IPS-NIHi11 (cell line): Measurements from ENCODE around the gene ZP1.
A peak's percentile ranks its signal among the peaks of the same experiment; 100 is the strongest.
"Not testable (repeated sequence)": the region's sequence is repeated elsewhere in the genome, so short reads cannot be mapped to it uniquely, and the experiment has no call there.

Experiments used
- DNase-seq: peaks from one replicate; pipeline ENCODE4 v3.0.0; 2012; ENCODE audit warnings: mixed read lengths, low spot score

ZP1 gene

DNA sequence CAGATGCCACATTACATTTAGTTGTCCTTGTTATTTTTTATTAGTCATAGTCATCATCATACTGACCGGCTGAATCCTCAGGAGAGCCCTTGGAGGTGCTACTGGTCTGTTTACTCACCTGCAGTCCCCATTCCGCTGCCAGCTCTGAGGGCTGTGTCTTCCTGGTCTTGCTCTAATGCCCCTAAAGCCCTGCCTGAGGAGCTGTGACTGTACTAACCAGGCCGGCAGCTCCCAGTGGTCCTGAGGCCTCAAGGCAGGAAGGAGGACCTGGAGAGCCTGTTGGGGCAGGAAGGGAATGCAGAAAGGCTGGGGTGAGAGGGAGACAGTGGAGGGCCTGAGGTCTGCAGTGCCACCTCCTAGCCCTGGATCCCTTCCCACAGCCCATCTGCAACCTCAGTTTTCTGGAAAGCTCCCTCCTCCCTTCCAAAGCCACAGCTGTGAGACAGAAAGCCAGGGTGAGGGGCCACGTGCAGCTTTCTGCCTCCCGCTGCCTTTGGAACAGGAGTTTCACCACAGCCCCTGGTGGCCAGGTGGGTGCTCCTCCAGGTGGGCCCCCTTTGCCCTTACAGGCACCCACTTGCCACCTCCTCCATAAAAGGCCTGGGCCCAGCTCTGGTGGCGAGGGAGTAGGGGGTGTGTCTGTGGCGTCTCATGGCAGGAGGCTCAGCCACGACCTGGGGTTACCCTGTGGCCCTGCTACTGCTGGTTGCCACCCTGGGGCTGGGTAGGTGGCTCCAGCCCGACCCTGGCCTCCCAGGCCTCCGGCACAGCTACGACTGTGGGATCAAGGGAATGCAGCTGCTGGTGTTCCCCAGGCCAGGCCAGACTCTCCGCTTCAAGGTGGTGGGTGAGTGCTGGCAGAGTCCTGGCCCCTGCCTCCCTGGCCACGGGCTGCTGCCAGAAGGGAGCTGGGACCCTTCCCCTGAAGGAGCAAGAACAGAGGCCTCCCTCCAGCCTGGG, at the start of gene ZP1:
TSS of gene ZP1 (plus strand) at position 632 of the 960 bp plus-strand sequence. CDS start at position 652, 20 bp downstream.
- no peak for DNase-seq

GRCh38 chr11:60818057-60818456, 49.3 kb upstream of the ZP1 start:
- DNase-seq: no peak

DNA sequence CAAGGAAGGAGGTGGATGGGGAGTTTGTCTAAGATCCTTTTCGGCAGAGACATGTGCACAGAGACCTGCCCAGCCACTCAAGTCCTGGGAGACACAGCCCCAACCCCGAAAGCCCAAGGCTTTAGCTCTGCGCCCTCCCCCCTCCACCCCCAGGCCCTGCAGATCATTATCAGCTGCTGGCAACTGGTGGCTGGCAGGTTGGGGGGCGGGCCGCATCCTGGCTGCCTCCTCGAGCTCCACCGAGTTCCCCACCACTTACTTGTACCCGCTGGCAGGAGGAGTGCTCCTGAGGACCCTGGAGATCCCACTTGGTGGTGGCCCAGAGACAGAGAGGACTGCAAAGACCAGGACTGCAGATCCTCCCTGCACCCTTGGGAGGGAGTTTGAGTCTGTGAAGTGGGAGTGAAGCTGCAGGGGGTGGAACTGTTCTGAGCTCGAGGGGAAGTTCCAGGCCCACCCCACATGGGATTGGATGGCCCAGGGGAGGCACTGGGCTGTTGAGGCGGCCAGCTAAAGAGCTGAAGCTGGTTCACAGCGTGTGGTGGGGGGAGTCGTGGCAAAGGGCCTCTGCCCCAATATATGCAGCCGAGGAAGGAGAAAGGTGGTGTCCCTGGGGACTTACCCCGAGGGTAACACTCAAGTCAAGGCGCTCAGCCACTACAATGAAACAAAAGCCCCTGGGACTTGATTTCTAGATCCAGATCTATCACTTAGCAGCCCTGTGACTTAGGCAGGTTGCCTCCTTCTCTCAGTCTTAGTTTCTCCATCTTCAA, 45.3 kb upstream of the ZP1 start:
- no peak for DNase-seq

DNA sequence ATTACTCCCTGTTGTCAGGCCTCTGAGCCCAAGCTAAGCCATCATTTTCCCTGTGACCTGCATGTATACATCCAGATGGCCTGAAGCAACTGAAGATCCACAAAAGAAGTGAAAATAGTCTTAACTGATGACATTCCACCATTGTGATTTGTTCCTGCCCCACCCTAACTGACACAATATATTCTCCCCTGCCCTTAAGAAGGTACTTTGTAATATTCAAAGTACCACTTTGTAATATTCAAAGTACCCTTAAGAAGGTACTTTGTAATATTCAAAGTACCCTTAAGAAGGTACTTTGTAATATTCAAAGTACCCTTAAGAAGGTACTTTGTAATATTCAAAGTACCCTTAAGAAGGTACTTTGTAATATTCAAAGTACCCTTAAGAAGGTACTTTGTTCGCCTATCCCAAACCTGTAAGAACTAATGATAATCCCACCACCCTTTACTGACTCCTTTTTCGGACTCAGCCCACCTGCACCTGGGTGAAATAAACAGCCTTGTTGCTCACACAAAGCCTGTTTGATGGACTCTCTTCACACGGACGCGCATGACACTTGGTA, 43.5 kb upstream of the ZP1 start:
- DNase-seq: not testable (repeated sequence)

DNA sequence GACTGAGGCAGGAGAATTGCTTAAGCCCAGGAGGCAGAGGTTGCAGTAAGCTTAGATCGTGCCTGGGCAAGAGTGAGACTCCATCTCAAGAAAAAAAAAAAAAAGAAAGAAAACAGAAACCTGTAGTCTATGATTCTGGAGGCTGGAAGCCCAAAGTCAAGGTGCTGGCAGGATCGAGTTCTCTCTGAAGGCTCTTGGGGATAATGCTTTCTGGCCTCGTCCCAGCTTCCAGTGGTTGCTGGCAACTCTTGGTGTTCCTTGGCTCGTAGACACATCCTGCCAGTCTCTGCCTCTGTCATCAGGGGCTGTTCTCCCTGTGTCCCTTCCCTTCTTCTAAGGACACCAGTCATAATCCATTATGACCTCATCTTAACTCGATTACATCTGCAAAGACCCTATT, 42.2 kb upstream of the ZP1 start:
- DNase-seq: no peak

GRCh38 chr11:60825790-60826189, 41.6 kb upstream of the ZP1 start:
- DNase-seq: no peak

DNA sequence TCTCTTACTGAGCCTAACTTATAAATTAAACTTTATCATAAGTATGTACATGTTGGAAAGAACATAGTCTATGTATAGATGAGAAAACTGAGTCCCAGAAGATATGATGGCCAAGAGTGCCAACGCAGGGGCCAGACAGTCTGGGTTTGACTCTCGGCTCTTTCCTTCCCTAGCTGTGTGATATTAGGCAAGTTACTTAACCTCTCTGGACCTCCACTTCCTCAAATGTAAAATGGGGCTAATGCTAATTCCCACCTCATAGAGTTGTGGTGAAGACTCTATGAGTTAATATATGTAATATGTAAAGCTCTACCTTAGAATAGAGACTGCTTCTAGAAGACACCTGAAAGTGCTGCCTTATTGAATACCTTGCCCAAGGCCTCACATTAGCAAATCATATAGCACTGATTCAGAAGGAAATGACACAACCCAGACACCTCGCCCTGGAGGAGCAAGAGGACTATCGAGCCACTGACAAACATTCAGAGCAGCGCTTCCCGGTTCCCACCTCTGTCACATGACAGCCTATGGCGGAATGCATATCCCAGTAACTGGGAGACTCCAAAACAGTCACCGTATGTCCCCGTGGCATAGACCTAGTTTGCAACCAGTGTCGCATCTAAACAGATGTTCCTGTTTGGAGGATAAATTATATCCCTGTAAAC, 36.7 kb upstream of the ZP1 start:
- no peak for DNase-seq

GRCh38 chr11:60831143-60831500, 36.2 kb upstream of the ZP1 start:
- peak; percentile 84 for DNase-seq

DNA sequence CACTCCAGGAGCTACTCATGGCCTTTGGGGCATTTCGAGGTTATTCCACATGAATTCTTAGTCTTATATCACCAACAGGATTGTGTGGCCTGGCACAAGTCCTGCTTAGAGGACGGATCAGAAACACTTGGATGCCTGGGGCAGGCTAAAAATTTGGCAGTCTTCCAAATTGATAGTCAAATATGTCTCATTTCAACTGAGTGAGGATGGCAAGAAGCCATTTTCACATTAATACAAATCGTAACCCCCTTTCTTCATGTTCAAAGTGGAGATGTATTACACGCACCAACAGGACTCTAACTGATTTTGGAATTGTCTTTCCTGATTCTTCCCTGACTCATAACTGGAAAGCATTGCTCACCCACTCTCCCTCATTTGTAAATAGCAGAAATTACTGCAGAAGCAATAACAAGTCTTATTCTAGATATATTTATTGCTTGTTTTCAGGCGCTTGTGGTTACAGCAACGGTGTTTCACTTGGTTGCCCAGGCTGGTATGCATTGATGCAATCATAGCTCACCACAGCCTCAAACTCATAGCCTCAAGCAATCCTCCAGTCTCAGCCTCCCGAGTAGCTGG, 35.8 kb upstream of the ZP1 start:
- DNase-seq: no peak

GRCh38 chr11:60834742-60835533, 32.4 kb upstream of the ZP1 start:
- DNase-seq: no peak

DNA sequence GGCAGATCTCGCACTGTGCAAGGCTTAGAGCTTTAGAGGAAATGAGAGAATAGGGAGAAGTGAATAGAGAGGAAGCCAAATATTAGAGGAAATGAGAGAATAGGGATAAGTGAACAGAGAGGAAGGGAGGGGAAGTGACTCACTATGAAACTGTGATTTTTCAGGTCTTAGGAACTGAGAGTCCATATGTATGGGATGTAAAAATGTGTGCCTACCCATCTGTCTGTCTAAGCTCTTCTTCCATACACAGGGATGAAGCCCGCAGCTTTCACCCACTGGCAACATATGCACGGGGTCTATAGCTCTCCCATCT, 31.9 kb upstream of the ZP1 start:
- no peak for DNase-seq

DNA sequence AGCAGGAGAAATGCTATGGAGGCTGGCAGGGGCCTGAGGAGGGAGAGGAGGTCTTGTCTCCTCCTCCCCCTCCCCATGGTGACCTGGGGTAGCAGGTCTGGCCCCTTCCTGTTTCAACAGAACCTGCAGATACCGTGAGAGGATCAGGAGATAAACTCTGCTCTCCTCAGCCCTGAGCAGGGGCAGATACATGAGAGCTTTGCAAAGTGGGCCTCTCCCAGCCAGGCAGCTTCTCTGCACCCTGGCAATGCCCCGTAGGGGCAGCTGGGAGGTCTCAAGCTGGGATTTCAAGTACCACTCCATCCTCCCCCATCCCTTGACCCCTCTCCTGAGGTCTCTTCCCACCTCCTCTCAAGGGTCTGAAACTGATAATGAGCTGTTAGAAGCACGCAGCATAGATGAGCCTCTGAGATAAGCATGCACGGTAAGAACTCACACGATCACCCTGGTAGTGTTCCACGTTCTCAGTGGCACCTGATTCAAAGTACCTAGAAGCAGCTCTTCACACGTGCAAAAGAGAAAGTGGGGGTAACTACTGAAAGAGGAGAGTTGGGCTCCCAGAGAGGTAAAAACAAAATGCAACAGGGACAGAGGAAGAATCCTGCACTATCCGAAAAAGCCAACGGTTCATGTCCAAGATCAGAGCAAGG, 30.4 kb upstream of the ZP1 start:
- no peak for DNase-seq

DNA sequence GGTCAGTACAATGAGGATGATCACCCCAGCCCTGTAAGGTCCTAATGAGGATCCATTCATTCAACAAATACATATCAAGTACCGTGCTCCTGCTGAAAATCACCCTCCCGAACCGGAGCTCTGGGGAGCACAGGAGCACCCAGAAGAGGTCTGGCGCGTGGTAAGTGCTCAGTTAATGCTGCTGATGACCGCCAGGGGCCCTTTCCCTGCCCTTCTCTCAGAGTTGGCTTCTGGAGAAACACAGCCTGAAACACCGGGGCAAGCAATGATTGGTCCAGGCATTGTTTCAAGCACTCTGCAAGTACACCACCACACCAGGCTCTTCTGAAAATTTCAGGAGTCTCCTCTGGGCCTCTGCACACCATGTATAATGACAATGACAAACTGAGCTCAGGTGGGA, 29.2 kb upstream of the ZP1 start:
- peak; percentile 52 for DNase-seq

DNA sequence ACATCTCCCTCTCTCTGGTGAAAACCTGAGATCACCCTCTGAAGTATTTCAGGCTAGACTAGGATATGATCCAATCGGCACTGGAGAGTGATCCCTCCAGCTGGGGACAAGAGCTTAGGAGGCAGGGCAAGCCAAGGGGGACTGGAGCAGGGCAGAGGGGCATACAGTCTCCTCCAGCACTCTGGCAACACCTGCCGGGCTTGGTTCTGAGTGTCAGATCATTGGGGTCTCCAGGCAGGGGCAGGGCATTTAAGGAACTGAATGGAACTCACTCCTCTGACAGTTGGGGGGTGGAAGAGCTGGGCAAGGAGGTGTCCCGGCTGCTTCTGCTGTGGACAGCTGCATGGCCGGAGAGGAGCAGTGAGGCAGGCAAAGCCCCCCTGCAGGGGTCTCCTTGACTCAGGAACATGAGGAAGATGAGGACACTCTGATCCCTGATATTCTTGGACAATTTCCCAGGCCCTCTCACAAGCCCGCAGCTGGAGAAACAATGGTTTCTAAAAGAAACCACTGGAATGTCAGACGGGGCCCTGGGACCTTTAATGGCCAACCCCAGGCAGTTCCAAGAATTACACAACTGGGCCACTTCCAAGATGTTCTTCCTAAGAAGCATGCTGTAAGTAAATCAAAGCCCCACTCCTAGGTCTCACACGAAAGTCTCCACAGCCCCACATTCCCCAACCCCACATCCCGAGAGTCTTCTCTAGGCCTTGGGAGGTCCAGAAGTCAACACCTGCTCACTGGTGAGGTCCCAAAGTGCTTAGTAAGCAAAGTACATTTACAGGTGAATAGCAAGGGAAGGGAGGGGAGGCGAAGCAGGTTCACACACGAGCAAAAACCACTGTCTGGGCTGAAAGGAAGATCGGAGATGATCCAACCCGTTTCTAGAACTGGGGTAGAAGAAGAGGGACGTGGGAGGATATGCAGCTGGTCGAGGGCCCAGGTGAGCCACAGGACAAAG, 26.6 kb upstream of the ZP1 start:
- DNase-seq: no peak

GRCh38 chr11:60841797-60842667, 25.3 kb upstream of the ZP1 start, which contains the start of gene CCDC86:
TSS of gene CCDC86 (plus strand) at chr11:60842113. CDS start at chr11:60842125, 12 bp downstream.
- DNase-seq: peak; percentile 100

DNA sequence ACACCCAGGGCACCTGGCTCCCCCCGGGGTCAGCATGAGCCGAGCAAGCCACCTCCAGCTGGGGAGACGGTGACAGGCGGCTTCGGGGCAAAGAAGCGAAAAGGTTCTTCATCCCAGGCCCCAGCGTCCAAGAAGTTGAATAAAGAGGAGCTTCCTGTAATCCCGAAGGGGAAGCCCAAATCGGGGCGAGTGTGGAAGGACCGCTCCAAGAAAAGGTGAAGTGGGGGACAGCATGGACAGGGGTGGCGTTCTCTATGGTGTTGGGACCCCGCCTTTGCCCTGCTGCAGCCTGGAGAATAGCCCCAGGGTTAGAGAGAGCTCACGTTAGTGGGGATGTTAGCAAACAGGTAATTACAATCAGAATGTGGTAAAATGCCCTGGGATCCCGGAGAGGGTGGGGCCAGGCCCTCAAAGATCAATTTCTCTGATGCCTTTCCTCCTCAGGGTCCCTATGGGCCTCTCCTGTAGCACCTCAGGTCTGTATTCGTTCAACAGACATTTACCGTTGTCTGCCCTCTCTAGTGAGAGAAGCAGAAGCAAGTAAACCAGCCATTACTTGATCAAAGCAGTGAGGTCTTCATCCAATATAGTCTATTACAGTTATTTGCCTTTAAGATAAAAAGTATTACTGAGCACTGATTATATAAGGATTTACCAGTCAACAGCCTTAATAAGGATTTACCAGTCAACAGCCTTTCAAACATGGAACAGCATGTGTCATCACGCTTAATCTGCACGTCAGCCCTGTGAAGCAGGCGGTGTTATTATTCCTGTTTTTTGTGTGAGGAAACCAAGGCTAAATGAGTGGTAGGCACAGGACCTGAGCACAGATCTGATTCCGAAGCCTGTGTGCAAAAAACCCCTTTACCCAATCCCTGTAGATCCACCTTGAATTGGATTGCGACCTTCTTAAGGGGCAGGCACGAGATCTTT, 24.4 kb upstream of the ZP1 start:
- no peak for DNase-seq
